T1000 (cell line): ENCODE results near the gene MMGT1.

Source experiments
- DNase-seq: peaks from one replicate; lab custom pipeline; 2025; ENCODE audit warnings: mixed read lengths; lab: John Stamatoyannopoulos, UW

The MMGT1 gene

GRCh38 chrX:135973548-135974278 is at the start of gene MMGT1:
Gene MMGT1 (minus strand): TSS chrX:135973988. CDS start chrX:135973675, 313 bp downstream.
- peak; percentile 62 for DNase-seq

GRCh38 chrX:136021903-136022302 is 48.1 kb upstream of the MMGT1 start:
- DNase-seq: no peak

GRCh38 chrX:136021160-136021559 is 47.4 kb upstream of the MMGT1 start:
- no peak for DNase-seq

GRCh38 chrX:136019226-136019625 is 45.4 kb upstream of the MMGT1 start:
- no peak for DNase-seq

GRCh38 chrX:136016881-136017280 is 43.1 kb upstream of the MMGT1 start:
- no peak for DNase-seq

GRCh38 chrX:136015016-136015415 is 41.2 kb upstream of the MMGT1 start:
- DNase-seq: no peak

- DNase-seq: no peak
Observed at GRCh38 chrX:135988245-135988644, 14.5 kb upstream of the MMGT1 start.

- DNase-seq: no peak
Observed at GRCh38 chrX:135985973-135986310, 12.2 kb upstream of the MMGT1 start.

- peak; percentile 4 for DNase-seq
Observed at GRCh38 chrX:135985157-135985972, 11.6 kb upstream of the MMGT1 start, which contains the start of gene SLC9A6. Gene SLC9A6 (plus strand): TSS chrX:135985435. CDS start chrX:135985659, 224 bp downstream.

GRCh38 chrX:135984791-135985156 is 11.0 kb upstream of the MMGT1 start:
- no peak for DNase-seq

- DNase-seq: no peak
Observed at GRCh38 chrX:135984256-135984655, 10.5 kb upstream of the MMGT1 start.

- DNase-seq: no peak
Observed at GRCh38 chrX:135982860-135983259, 9.1 kb upstream of the MMGT1 start.

GRCh38 chrX:135981668-135982067 is 7.9 kb upstream of the MMGT1 start:
- no peak for DNase-seq

- no peak for DNase-seq
Observed at GRCh38 chrX:135981010-135981409, 7.2 kb upstream of the MMGT1 start.

- DNase-seq: no peak
Observed at GRCh38 chrX:135977611-135978010, 3.8 kb upstream of the MMGT1 start.

GRCh38 chrX:135975421-135975820 is 1.6 kb upstream of the MMGT1 start:
- no peak for DNase-seq

- DNase-seq: no peak
Observed at GRCh38 chrX:135974279-135974856, 580 bp upstream of the MMGT1 start.

- DNase-seq: no peak
Observed at GRCh38 chrX:135973025-135973547, 702 bp downstream of the MMGT1 start.

- no peak for DNase-seq
Observed at GRCh38 chrX:135951291-135951690, 22.5 kb downstream of the MMGT1 start.

- DNase-seq: no peak
Observed at GRCh38 chrX:135944486-135944885, 29.3 kb downstream of the MMGT1 start.

GRCh38 chrX:135931644-135932487 is 41.9 kb downstream of the MMGT1 start:
- DNase-seq: no peak

GRCh38 chrX:135927897-135928296 is 45.9 kb downstream of the MMGT1 start:
- DNase-seq: no peak
